HG03045 (cell line): ENCODE data around the gene KCP.

Source experiments
- ATAC-seq: cut with Tn5 transposase; IDR thresholded peaks from one replicate; pipeline ENCODE4 v1.9.1; 2021; ENCODE audit warnings: mild to moderate bottlenecking, moderate library complexity; ENCODE audit not compliant: unreplicated experiment

Gene KCP

GRCh38 chr7:128908750-128909624 lies 1.5 kb downstream of the KCP start:
- ATAC-seq = no peak

- ATAC-seq = no peak
These were observed 3.5 kb downstream of the KCP start for GRCh38 chr7:128906766-128907559.

- ATAC-seq = no peak
These were observed 4.3 kb downstream of the KCP start for GRCh38 chr7:128906001-128906765.

- ATAC-seq = no peak
These were observed 5.9 kb downstream of the KCP start for GRCh38 chr7:128904381-128905197.

GRCh38 chr7:128903621-128904361 lies 6.7 kb downstream of the KCP start:
- ATAC-seq = no peak

GRCh38 chr7:128902761-128903585 lies 7.5 kb downstream of the KCP start:
- no peak for ATAC-seq

- ATAC-seq = no peak
These were observed 10.3 kb downstream of the KCP start for GRCh38 chr7:128900237-128900636.

GRCh38 chr7:128899392-128899791 lies 11.1 kb downstream of the KCP start:
- no peak for ATAC-seq

GRCh38 chr7:128895320-128895719 lies 15.2 kb downstream of the KCP start:
- ATAC-seq = no peak

GRCh38 chr7:128894101-128894440 lies 16.4 kb downstream of the KCP start:
- ATAC-seq = no peak

GRCh38 chr7:128893251-128894100 lies 17.0 kb downstream of the KCP start:
- no peak for ATAC-seq

- ATAC-seq = no peak
These were observed 17.8 kb downstream of the KCP start for GRCh38 chr7:128892521-128893250.

GRCh38 chr7:128891942-128892269 lies 18.6 kb downstream of the KCP start:
- no peak for ATAC-seq

GRCh38 chr7:128891110-128891941 lies 19.2 kb downstream of the KCP start:
- ATAC-seq = no peak

- no peak for ATAC-seq
These were observed 20.0 kb downstream of the KCP start for GRCh38 chr7:128890306-128891109.

- ATAC-seq = no peak
These were observed 21.4 kb downstream of the KCP start for GRCh38 chr7:128889121-128889520.
